DMS153 treated with DMSO at 0.1 percent for 48 hours (cell line): ENCODE measurements around the gene GABRR2.
A peak's percentile ranks its signal among the peaks of the same experiment; 100 is the strongest.
"Not testable (repeated sequence)": the region's sequence is repeated elsewhere in the genome, so short reads cannot be mapped to it uniquely, and the experiment has no call there.

Experiments used
- DNase-seq: peaks from one replicate; lab custom pipeline; 2025; ENCODE audit not compliant: unreplicated experiment; lab: John Stamatoyannopoulos, UW

GABRR2 gene

GRCh38 chr6:89260310-89260709 lies 54.8 kb downstream of the GABRR2 start:
- DNase-seq, result no peak

GRCh38 chr6:89258912-89259311 lies 56.2 kb downstream of the GABRR2 start:
- DNase-seq, result no peak

- no peak for DNase-seq
These were observed 57.3 kb downstream of the GABRR2 start for GRCh38 chr6:89257781-89258180.

GRCh38 chr6:89257346-89257745 lies 57.8 kb downstream of the GABRR2 start:
- no peak for DNase-seq

- no peak for DNase-seq
These were observed 59.7 kb downstream of the GABRR2 start for GRCh38 chr6:89255417-89255816.

- no peak for DNase-seq
These were observed 60.5 kb downstream of the GABRR2 start for GRCh38 chr6:89254569-89254968.

- DNase-seq, result no peak
These were observed 62.2 kb downstream of the GABRR2 start for GRCh38 chr6:89252907-89253306.

GRCh38 chr6:89251976-89252375 lies 63.1 kb downstream of the GABRR2 start:
- no peak for DNase-seq

- no peak for DNase-seq
These were observed 63.9 kb downstream of the GABRR2 start for GRCh38 chr6:89251170-89251569.

- no peak for DNase-seq
These were observed 64.9 kb downstream of the GABRR2 start for GRCh38 chr6:89250239-89250638.

GRCh38 chr6:89244241-89244985 lies 70.7 kb downstream of the GABRR2 start:
- no peak for DNase-seq

GRCh38 chr6:89243331-89243629 lies 71.8 kb downstream of the GABRR2 start:
- DNase-seq, result no peak

GRCh38 chr6:89242574-89243330 lies 72.3 kb downstream of the GABRR2 start:
- peak; percentile 82 for DNase-seq

GRCh38 chr6:89239338-89239737 lies 75.8 kb downstream of the GABRR2 start:
- no peak for DNase-seq

- no peak for DNase-seq
These were observed 77.9 kb downstream of the GABRR2 start for GRCh38 chr6:89237158-89237557.

GRCh38 chr6:89233605-89234004 lies 81.5 kb downstream of the GABRR2 start:
- DNase-seq, result not testable (repeated sequence)

- DNase-seq, result no peak
These were observed 92.4 kb downstream of the GABRR2 start for GRCh38 chr6:89222712-89223039.

GRCh38 chr6:89221971-89222711 lies 93.0 kb downstream of the GABRR2 start:
- no peak for DNase-seq

- no peak for DNase-seq
These were observed 94.0 kb downstream of the GABRR2 start for GRCh38 chr6:89221129-89221528.

GRCh38 chr6:89217299-89217910 lies 97.7 kb downstream of the GABRR2 start, which contains the start of gene GABRR1:
GABRR1 (minus strand) TSS chr6:89217358; CDS start chr6:89217322, 36 bp downstream.
- peak; percentile 89 for DNase-seq

- peak; percentile 51 for DNase-seq
These were observed 98.7 kb downstream of the GABRR2 start for GRCh38 chr6:89216411-89216810.

- DNase-seq, result no peak
These were observed 99.7 kb downstream of the GABRR2 start for GRCh38 chr6:89215391-89215790.
